A673 (cell line): ENCODE data around the gene STUM. TPM values are rescaled to one million over a fixed set of nuclear protein-coding genes. Genes with fewer than 3 reads are reported as not detected.

ENCODE experiments used
- BruUV-seq: library from RNA; stranded (reverse); fragments of 400-500 nt; replicated peaks from 2 replicates; lab custom pipeline; 2021; lab: Mats Ljungman, UMichigan
- CTCF ChIA-PET: fragments of 300-600 bp; sonication (Branson Sonifier 250); formaldehyde crosslinking; loops from one replicate; lab custom pipeline; 2022; ENCODE audit warnings: antibody characterized with exemption; lab: Charles Lee
- POLR2A ChIA-PET: fragments of 300-600 bp; sonication (Branson Sonifier 250); formaldehyde crosslinking; loops from one replicate; lab custom pipeline; 2022; ENCODE audit warnings: antibody characterized with exemption; ENCODE audit not compliant: low non-redundant PET; lab: Charles Lee
- DNase-seq: peaks from one replicate; pipeline ENCODE4 v3.0.0-alpha.2; 2015; ENCODE audit warnings: low spot score
- H3K27ac ChIP-seq: fragments of 200-600 bp; sonication (generic); 2 replicates; pipeline ENCODE4 v1.5.1; 2016; ENCODE audit warnings: mixed run types, low read depth, mild to moderate bottlenecking, mixed read lengths, antibody characterized with exemption, low read length; ENCODE audit not compliant: poor library complexity, severe bottlenecking
- H3K27me3 ChIP-seq: fragments of 200-600 bp; sonication (generic); replicated peaks from 2 replicates; pipeline ENCODE4 v1.6.1; 2017; ENCODE audit warnings: mixed run types, low read depth, mild to moderate bottlenecking, mixed read lengths, antibody characterized with exemption, low read length; ENCODE audit not compliant: insufficient read depth, poor library complexity
- H3K36me3 ChIP-seq: fragments of 200-600 bp; sonication (generic); 2 replicates; pipeline ENCODE4 v1.6.1; 2016; ENCODE audit warnings: mixed run types, mild to moderate bottlenecking, mixed read lengths, antibody characterized with exemption, low read length; ENCODE audit not compliant: insufficient read depth, poor library complexity, severe bottlenecking
- H3K4me1 ChIP-seq: fragments of 200-600 bp; sonication (generic); 2 replicates; pipeline ENCODE4 v1.6.1; 2017; ENCODE audit warnings: mixed run types, mild to moderate bottlenecking, mixed read lengths, antibody characterized with exemption, low read length; ENCODE audit not compliant: insufficient read depth, poor library complexity, severe bottlenecking
- H3K4me3 ChIP-seq: fragments of 200-600 bp; sonication (generic); 2 replicates; pipeline ENCODE4 v1.5.1; 2016; ENCODE audit warnings: low read depth, mixed run types, mild to moderate bottlenecking, mixed read lengths, low read length; ENCODE audit not compliant: poor library complexity, severe bottlenecking
- H3K9me3 ChIP-seq: fragments of 200-600 bp; sonication (generic); 2 replicates; pipeline ENCODE4 v1.6.1; 2016; ENCODE audit warnings: mixed run types, low read depth, mild to moderate bottlenecking, mixed read lengths, antibody characterized with exemption, low read length; ENCODE audit not compliant: poor library complexity, severe bottlenecking
- EZH2 ChIP-seq: fragments of 200-600 bp; sonication (generic); IDR thresholded peaks from 2 replicates; pipeline ENCODE4 v1.6.1; 2017; ENCODE audit warnings: borderline replicate concordance, low read depth, mild to moderate bottlenecking, mixed read lengths, antibody characterized with exemption, low read length; ENCODE audit not compliant: poor library complexity, severe bottlenecking
- intact Hi-C: fragments of 100-400 bp; cut with micrococcal nuclease; formaldehyde crosslinking; loops from one replicate; pipeline ENCODE4 v1.10.0; 2022; ENCODE audit not compliant: unreplicated experiment
- total RNA-seq: library from RNA; stranded (reverse); gene quantifications from 2 replicates; pipeline ENCODE4 v1.2.3, GENCODE V29; 2021
- TF ChIP-seq, protein P1 (sequence below): fragments of 300-800, 200-600 bp; sonication (generic); conservative IDR thresholded peaks from 2 replicates; pipeline ENCODE4 v1.5.1; 2017; ENCODE audit warnings: low read depth, mild to moderate bottlenecking, antibody characterized with exemption, low read length, moderate library complexity, mixed read lengths

The STUM gene
- total RNA-seq, 1 experiment from 2014 or later = 0.54 TPM

DNA sequence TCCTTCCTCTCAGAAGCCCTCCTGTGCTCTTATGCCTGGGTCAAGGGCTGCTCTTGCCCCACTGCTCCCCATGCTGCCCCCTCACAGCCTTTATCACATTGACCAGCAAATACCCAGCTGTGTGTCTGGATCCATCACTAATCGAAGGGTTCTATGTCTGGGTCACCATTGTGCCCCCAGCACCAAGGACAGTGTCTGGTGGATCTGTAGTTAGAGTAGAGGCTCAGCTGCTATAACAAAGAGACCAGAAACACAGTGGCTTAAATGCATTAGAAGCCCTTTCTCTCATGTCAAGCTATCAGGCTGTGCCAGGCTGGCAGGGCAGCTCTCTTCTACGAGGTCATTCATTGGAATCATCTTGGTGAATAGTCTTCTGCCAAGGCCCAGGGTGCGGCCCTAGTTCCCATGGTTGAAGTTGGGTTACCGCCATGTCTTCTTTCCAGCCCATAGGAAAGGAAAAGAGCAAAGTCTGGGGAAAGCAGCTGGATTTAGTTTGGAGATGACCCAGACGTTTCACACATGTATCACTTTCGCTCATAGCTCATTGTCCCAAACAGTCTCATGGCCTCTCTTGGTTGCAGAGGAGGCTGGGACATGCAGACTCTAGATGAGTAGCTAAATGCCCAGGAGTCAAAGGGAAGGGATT lies 32.2 kb downstream of the STUM start:
- CTCF ChIA-PET = no interaction called here
- intact Hi-C loops = no loop called here
- H3K4me1 ChIP-seq = no peaks in the 10 kb centered on the region
- BruUV-seq = no TSS peak
- H3K27me3 ChIP-seq = no peaks in the 10 kb centered on the region
- no peak overlapping the region for H3K27ac ChIP-seq
- POLR2A ChIA-PET = no interaction called here
- no peaks in the 10 kb centered on the region for H3K9me3 ChIP-seq
- H3K4me3 ChIP-seq = no peak overlapping the region
- DNase-seq = no peak
- H3K36me3 ChIP-seq = no peaks in the 10 kb centered on the region
- no peak for TF ChIP-seq EZH2
- TF ChIP-seq, protein P1, sequence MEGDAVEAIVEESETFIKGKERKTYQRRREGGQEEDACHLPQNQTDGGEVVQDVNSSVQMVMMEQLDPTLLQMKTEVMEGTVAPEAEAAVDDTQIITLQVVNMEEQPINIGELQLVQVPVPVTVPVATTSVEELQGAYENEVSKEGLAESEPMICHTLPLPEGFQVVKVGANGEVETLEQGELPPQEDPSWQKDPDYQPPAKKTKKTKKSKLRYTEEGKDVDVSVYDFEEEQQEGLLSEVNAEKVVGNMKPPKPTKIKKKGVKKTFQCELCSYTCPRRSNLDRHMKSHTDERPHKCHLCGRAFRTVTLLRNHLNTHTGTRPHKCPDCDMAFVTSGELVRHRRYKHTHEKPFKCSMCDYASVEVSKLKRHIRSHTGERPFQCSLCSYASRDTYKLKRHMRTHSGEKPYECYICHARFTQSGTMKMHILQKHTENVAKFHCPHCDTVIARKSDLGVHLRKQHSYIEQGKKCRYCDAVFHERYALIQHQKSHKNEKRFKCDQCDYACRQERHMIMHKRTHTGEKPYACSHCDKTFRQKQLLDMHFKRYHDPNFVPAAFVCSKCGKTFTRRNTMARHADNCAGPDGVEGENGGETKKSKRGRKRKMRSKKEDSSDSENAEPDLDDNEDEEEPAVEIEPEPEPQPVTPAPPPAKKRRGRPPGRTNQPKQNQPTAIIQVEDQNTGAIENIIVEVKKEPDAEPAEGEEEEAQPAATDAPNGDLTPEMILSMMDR = no peak

DNA sequence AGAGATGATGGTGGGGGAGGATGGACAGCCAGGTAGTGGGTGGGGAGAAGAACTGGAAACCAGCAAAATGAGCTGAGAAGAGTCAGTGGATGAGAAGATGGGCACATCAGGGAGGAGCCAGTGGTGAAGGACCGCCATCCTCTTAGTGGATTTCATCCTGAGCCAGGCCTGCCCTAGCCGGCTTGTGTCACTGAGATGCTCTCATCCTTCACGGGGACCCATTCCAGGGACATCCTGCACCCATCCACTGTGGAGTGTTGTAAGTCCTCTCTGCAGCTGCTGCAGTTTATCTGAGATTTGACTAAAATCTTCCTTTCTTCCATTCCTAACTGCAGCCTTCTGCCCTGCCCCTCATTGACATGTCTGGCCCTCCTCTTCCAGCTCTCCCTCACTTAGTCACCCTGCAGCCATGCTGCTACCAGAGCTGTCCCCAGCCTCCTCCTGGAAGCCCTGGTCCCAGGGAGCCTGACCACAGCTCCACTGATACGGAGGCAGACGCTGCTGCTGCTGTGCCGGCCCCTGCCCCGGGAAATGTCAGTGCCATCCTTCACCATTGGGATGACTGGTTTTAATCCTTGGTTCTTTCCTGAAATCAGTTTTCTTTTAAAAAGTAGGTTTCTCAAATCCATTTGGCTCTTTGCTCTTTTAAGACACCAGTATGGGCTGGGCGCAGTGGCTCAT lies 33.2 kb downstream of the STUM start:
- no TSS peak for BruUV-seq
- H3K4me3 ChIP-seq = no peak overlapping the region
- H3K27ac ChIP-seq = no peak overlapping the region
- no peaks in the 10 kb centered on the region for H3K27me3 ChIP-seq
- no peak for DNase-seq
- ChIA-PET CTCF (interaction anchor here (0.7 kb wide), 1 partner anchor 27 kb away, joined by 3 read pairs; no protein-coding TSS in a partner anchor), POLR2A (no interaction called here)
- no peaks in the 10 kb centered on the region for H3K36me3 ChIP-seq
- no peaks in the 10 kb centered on the region for H3K9me3 ChIP-seq
- TF ChIP-seq EZH2 = no peak
- TF ChIP-seq, protein P1 = no peak
- H3K4me1 ChIP-seq = no peaks in the 10 kb centered on the region
- intact Hi-C loops = no loop called here

DNA sequence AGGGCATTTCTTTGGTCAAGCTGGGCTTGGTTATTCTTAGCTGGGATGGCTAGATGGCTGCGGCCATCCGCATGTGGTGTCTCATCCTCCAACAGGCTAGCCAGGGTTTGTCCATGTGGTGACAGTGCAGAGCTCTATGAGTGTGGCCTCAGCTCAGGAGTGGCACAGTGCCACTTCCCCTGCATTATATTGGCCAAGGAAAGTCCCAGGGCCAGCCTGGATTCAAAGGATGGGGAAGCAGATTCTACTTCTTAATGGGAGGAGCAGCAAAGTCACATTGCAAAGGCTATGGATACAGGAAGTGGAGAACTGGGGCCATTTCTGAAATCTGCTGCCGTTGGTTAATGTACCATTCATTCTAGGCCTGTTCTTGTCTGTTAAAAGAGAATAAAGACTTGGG lies 34.4 kb downstream of the STUM start:
- TF ChIP-seq, protein P1 = no peak
- no peak for TF ChIP-seq EZH2
- Histone ChIP-seq H3K36me3 (no peaks in the 10 kb centered on the region), H3K27ac (no peak overlapping the region), H3K4me3 (no peak overlapping the region), H3K4me1 (no peaks in the 10 kb centered on the region), H3K27me3 (no peaks in the 10 kb centered on the region), H3K9me3 (no peaks in the 10 kb centered on the region)
- BruUV-seq = no TSS peak
- no peak for DNase-seq
- ChIA-PET POLR2A (no interaction called here), CTCF (no interaction called here)
- intact Hi-C loops = no loop called here
